Measurements from ENCODE around the gene MEFV.

GRCh38 chr16:3202903-3203539 is 53.4 kb downstream of the MEFV start:
- TF ChIP-seq CTCF (IDR thresholded peaks at IDR 0.05 in 2 of 3, conservative IDR thresholded peaks at IDR 0.05 in 1 of 3; ENCODE audit: control insufficient read depth in 2 of 3, extremely low read depth in 1 of 3, insufficient read depth in 1 of 3, low read depth in 3 of 3, low read length in 3 of 3) (no peak), YY1 (IDR thresholded peaks at IDR 0.05; ENCODE audit: low read depth, low read length) (no peak), MYC (IDR thresholded peaks at IDR 0.05; ENCODE audit: insufficient read depth, insufficient read length, insufficient replicate concordance, low read length, severe bottlenecking) (no peak), CEBPB (IDR thresholded peaks at IDR 0.05; ENCODE audit: borderline replicate concordance in 1 of 2, low read depth in 2 of 2, low read length in 2 of 2) (no peak), SP1 (IDR thresholded peaks at IDR 0.05; ENCODE audit: low read depth, low read length) (no peak), NFYA (IDR thresholded peaks at IDR 0.05; ENCODE audit: borderline replicate concordance, low read depth, low read length) (no peak), GABPA (IDR thresholded peaks at IDR 0.05; ENCODE audit: low read depth) (no peak), REST (IDR thresholded peaks at IDR 0.05; ENCODE audit: low read depth, low read length) (no peak), CREB1 (IDR thresholded peaks at IDR 0.05; ENCODE audit: low read depth) (no peak)
